ENCODE results near the gene FGF21.

The FGF21 gene

DNA sequence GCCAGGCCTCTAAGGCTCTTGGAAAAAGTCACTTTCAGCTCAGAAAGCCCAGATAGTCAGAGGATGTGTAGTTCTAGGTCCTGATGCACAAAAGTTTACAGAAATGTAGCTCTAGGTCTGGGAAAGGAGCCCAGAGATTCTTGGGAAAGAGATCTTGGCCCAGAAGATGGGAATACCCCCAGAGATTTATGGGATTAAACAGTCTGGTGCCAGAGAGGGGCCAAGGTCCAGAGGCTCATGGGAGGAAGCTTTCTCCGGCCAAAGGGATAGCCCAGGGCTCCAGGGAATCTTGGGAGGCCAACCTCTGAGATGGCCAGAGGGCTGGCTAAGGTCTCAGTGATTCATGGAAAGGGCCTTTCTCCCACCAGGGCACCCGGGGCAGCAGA is 40.4 kb downstream of the FGF21 start:
- Histone ChIP-seq H3K9ac (ENCODE audit: low read length) (no peak overlapping the region), H3K4me3 (ENCODE audit: insufficient read depth, low read length, poor library complexity, severe bottlenecking) (no peak overlapping the region), H3K79me2 (ENCODE audit: insufficient read depth, low read length) (no peaks in the 10 kb centered on the region), H3K36me3 (ENCODE audit: low read length) (no peaks in the 10 kb centered on the region), H2AFZ (ENCODE audit: low read depth, low read length, severe bottlenecking) (no peak overlapping the region), H3K27me3 (ENCODE audit: low read length) (no peaks in the 10 kb centered on the region), H3K9me2 (replicated peaks; ENCODE audit: insufficient read depth, low read length) (no peaks in the 10 kb centered on the region), H3F3A (ENCODE audit: insufficient read depth) (no peaks in the 10 kb centered on the region), H3K4me2 (ENCODE audit: low read depth, low read length, poor library complexity, severe bottlenecking) (peak overlapping the region; percentile 53), H4K20me1 (ENCODE audit: low read depth, low read length) (no peaks in the 10 kb centered on the region), H3K27ac (ENCODE audit: low read depth, low read length) (no peak overlapping the region), H3K9me3 (ENCODE audit: insufficient read depth, low read length) (no peaks in the 10 kb centered on the region)
- no peak for TF ChIP-seq EZH2phosphoT487 (conservative IDR thresholded peaks at IDR 0.05; ENCODE audit: low read length)
- TF ChIP-seq, protein P1, sequence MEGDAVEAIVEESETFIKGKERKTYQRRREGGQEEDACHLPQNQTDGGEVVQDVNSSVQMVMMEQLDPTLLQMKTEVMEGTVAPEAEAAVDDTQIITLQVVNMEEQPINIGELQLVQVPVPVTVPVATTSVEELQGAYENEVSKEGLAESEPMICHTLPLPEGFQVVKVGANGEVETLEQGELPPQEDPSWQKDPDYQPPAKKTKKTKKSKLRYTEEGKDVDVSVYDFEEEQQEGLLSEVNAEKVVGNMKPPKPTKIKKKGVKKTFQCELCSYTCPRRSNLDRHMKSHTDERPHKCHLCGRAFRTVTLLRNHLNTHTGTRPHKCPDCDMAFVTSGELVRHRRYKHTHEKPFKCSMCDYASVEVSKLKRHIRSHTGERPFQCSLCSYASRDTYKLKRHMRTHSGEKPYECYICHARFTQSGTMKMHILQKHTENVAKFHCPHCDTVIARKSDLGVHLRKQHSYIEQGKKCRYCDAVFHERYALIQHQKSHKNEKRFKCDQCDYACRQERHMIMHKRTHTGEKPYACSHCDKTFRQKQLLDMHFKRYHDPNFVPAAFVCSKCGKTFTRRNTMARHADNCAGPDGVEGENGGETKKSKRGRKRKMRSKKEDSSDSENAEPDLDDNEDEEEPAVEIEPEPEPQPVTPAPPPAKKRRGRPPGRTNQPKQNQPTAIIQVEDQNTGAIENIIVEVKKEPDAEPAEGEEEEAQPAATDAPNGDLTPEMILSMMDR (IDR thresholded peaks at IDR 0.05; ENCODE audit: insufficient read depth, low read length, poor library complexity, severe bottlenecking), result no peak

DNA sequence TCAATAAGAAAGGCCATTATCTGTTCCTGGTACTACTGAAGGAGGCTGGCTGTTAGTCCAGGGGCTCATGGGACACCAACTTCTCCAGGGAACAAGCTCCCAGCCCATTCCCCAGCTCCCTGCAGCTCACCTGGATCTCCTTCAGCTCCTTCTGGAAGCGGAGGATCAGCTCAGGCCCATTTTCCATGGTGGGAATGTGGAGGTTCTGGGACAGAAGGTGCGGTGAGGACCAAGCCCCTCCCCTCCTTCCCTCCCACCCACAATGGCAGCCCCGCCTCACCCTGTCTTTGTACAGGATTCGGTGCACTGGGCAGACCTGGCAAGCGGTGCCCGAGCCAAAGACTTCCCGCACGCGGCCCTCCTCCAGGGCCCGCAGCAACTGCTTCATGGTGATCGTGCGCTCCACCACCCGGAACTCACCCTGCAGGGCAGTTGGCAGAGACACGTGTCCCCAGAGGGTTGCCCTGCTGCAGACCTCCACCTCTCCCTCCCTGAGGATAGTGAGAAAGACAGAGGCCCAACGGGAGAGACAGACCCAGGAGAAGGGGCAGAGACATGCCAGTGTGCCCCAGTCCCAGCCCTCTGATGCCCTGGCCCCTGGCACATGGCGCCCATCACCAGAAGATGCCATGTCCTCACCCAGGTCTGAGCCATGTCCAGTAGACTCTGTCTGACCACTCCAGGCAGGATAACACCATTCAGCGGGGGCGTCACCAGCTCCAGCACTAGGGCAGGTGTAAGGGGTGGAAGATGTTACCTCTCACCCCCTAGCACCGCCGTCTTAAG is 41.2 kb downstream of the FGF21 start:
- no peaks in the 10 kb centered on the region for H3K9me2 ChIP-seq (replicated peaks; ENCODE audit: insufficient read depth, low read length)
- no peak overlapping the region for H3K4me3 ChIP-seq (ENCODE audit: insufficient read depth, low read length, poor library complexity, severe bottlenecking)
- H4K20me1 ChIP-seq (ENCODE audit: low read depth, low read length), result no peaks in the 10 kb centered on the region
- no peaks in the 10 kb centered on the region for H3K9me3 ChIP-seq (ENCODE audit: insufficient read depth, low read length)
- no peak for TF ChIP-seq EZH2phosphoT487 (conservative IDR thresholded peaks at IDR 0.05; ENCODE audit: low read length)
- TF ChIP-seq, protein P1 (IDR thresholded peaks at IDR 0.05; ENCODE audit: insufficient read depth, low read length, poor library complexity, severe bottlenecking), result no peak
- no peak overlapping the region for H2AFZ ChIP-seq (ENCODE audit: low read depth, low read length, severe bottlenecking)
- H3K79me2 ChIP-seq (ENCODE audit: insufficient read depth, low read length), result no peaks in the 10 kb centered on the region
- H3K4me2 ChIP-seq (ENCODE audit: low read depth, low read length, poor library complexity, severe bottlenecking), result no peak overlapping the region
- H3K36me3 ChIP-seq (ENCODE audit: low read length), result no peaks in the 10 kb centered on the region
- H3F3A ChIP-seq (ENCODE audit: insufficient read depth), result no peaks in the 10 kb centered on the region
- no peaks in the 10 kb centered on the region for H3K27me3 ChIP-seq (ENCODE audit: low read length)
- H3K9ac ChIP-seq (ENCODE audit: low read length), result no peak overlapping the region
- no peak overlapping the region for H3K27ac ChIP-seq (ENCODE audit: low read depth, low read length)

DNA sequence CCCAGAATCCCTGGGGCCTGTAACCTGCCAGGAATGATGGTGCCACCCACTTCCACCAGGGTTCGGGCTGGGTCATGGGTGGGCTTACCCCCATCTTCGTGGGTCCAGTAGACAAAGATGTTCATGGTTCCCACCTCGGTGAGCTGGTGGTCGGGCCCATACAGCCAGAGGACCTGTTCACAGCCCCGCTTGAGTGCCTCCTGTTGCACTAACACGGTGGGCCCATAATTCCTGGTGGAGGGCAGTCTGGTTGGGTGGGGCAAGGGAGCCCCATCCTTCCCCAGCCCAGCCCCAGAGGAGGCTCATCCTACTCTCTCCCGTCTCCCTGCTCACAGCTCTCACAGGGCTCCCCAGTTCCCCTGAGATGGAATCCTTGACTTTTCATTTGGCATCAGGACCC is 41.8 kb downstream of the FGF21 start:
- Histone ChIP-seq H3K4me3 (ENCODE audit: insufficient read depth, low read length, poor library complexity, severe bottlenecking) (no peak overlapping the region), H3K9me2 (replicated peaks; ENCODE audit: insufficient read depth, low read length) (no peaks in the 10 kb centered on the region), H2AFZ (ENCODE audit: low read depth, low read length, severe bottlenecking) (no peak overlapping the region), H4K20me1 (ENCODE audit: low read depth, low read length) (no peaks in the 10 kb centered on the region), H3K36me3 (ENCODE audit: low read length) (no peaks in the 10 kb centered on the region), H3K4me2 (ENCODE audit: low read depth, low read length, poor library complexity, severe bottlenecking) (no peak overlapping the region), H3K27ac (ENCODE audit: low read depth, low read length) (no peak overlapping the region), H3K9ac (ENCODE audit: low read length) (no peak overlapping the region), H3K79me2 (ENCODE audit: insufficient read depth, low read length) (no peaks in the 10 kb centered on the region), H3F3A (ENCODE audit: insufficient read depth) (no peaks in the 10 kb centered on the region), H3K27me3 (ENCODE audit: low read length) (no peaks in the 10 kb centered on the region), H3K9me3 (ENCODE audit: insufficient read depth, low read length) (no peaks in the 10 kb centered on the region)
- no peak for TF ChIP-seq EZH2phosphoT487 (conservative IDR thresholded peaks at IDR 0.05; ENCODE audit: low read length)
- TF ChIP-seq, protein P1 (IDR thresholded peaks at IDR 0.05; ENCODE audit: insufficient read depth, low read length, poor library complexity, severe bottlenecking), result no peak
